HepG2 (cell line): ENCODE data around the gene TP53I3. TPM values are rescaled to one million over a fixed set of nuclear protein-coding genes. Genes with fewer than 3 reads are reported as not detected.

Source experiments
- AKAP8 ChIP-seq: sonication (generic); formaldehyde crosslinking; IDR thresholded peaks from 2 replicates; pipeline ENCODE4 v1.5.1; 2020; ENCODE audit warnings: mild to moderate bottlenecking, missing genetic modification reagents
- ARNT ChIP-seq: fragments of 450-650 bp; IDR thresholded peaks from 2 replicates; pipeline ENCODE4 v1.6.1; 2017
- ASH2L ChIP-seq: fragments of 300-600, 200-600 bp; sonication (generic); IDR thresholded peaks from 2 replicates; pipeline ENCODE4 v1.7.0; 2017; ENCODE audit warnings: low read depth, mild to moderate bottlenecking, moderate library complexity, mixed read lengths, low read length; ENCODE audit not compliant: insufficient read length
- DBP ChIP-seq: sonication (generic); formaldehyde crosslinking; IDR thresholded peaks from 2 replicates; pipeline ENCODE4 v1.4.0; 2020; ENCODE audit warnings: missing genetic modification reagents; ENCODE audit errors: not compliant biosample characterization
- DPF2 ChIP-seq: sonication (generic); formaldehyde crosslinking; IDR thresholded peaks from 2 replicates; pipeline ENCODE4 v1.4.0; 2020; ENCODE audit warnings: mild to moderate bottlenecking, low read depth, missing genetic modification reagents, borderline replicate concordance
- EP300 ChIP-seq, 3 experiments: sonication (generic) in 1 of 3; formaldehyde crosslinking in 1 of 3; IDR thresholded peaks; 2 replicates each; pipeline versions ENCODE4 v1.5.1 to v1.6.1; 2011 to 2020; ENCODE audit warnings: low read depth in 2 of 3, low read length in 2 of 3, borderline replicate concordance in 1 of 3, improper control_type of control experiment in 1 of 3, mild to moderate bottlenecking in 1 of 3, missing genetic modification reagents in 1 of 3, moderate library complexity in 1 of 3
- ETS1 ChIP-seq: sonication (generic); formaldehyde crosslinking; IDR thresholded peaks from 2 replicates; pipeline ENCODE4 v1.4.0; 2020; ENCODE audit warnings: missing genetic modification reagents
- HNF4G ChIP-seq, 2 experiments: sonication (generic) in 1 of 2; formaldehyde crosslinking in 1 of 2; IDR thresholded peaks; 2 replicates each; pipeline versions ENCODE4 v1.4.0 to v1.6.1; 2011 to 2020; ENCODE audit warnings: borderline replicate concordance in 2 of 2, low read depth in 2 of 2, mild to moderate bottlenecking in 2 of 2, low read length in 1 of 2, missing genetic modification reagents in 1 of 2, moderate library complexity in 1 of 2
- KLF6 ChIP-seq: IDR thresholded peaks from 2 replicates; pipeline ENCODE4 v1.8.0; 2016; ENCODE audit warnings: missing biosample characterization, missing genetic modification reagents
- KLF9 ChIP-seq: IDR thresholded peaks from 2 replicates; pipeline ENCODE4 v1.6.1; 2016; ENCODE audit warnings: low read depth
- MED13 ChIP-seq: sonication (generic); formaldehyde crosslinking; IDR thresholded peaks from 2 replicates; pipeline ENCODE4 v1.5.0; 2020; ENCODE audit warnings: missing genetic modification reagents
- MXD4 ChIP-seq: IDR thresholded peaks from 2 replicates; pipeline ENCODE4 v1.6.1; 2016; ENCODE audit warnings: mild to moderate bottlenecking, missing biosample characterization, missing genetic modification reagents
- NBN ChIP-seq: fragments of 450-650 bp; conservative IDR thresholded peaks from 2 replicates; pipeline ENCODE4 v1.6.1; 2017
- NFATC3 ChIP-seq: sonication (generic); formaldehyde crosslinking; IDR thresholded peaks from 2 replicates; pipeline ENCODE4 v1.5.1; 2020; ENCODE audit warnings: mild to moderate bottlenecking, missing genetic modification reagents
- NR2C2 ChIP-seq: sonication (generic); formaldehyde crosslinking; IDR thresholded peaks from 2 replicates; pipeline ENCODE4 v1.4.0; 2020; ENCODE audit warnings: missing genetic modification reagents, mild to moderate bottlenecking, moderate library complexity, borderline replicate concordance
- TBX2 ChIP-seq: sonication (generic); formaldehyde crosslinking; IDR thresholded peaks from 2 replicates; pipeline ENCODE4 v1.5.0; 2020; ENCODE audit warnings: missing genetic modification reagents, mild to moderate bottlenecking, borderline replicate concordance
- ZFP1 ChIP-seq: IDR thresholded peaks from 2 replicates; pipeline ENCODE4 v1.6.1; 2016
- ZNF18 ChIP-seq: sonication (generic); formaldehyde crosslinking; IDR thresholded peaks from 2 replicates; pipeline ENCODE4 v1.8.0; 2022; ENCODE audit warnings: mild to moderate bottlenecking, missing genetic modification reagents; ENCODE audit not compliant: insufficient replicate concordance
- ZNF263 ChIP-seq: sonication (generic); formaldehyde crosslinking; IDR thresholded peaks from 2 replicates; pipeline ENCODE4 v1.4.0; 2020; ENCODE audit warnings: missing genetic modification reagents
- ZNF3 ChIP-seq: IDR thresholded peaks from 2 replicates; pipeline ENCODE4 v1.7.0; 2017; ENCODE audit warnings: inconsistent platforms
- ZNF451 ChIP-seq: sonication (generic); formaldehyde crosslinking; IDR thresholded peaks from 2 replicates; pipeline ENCODE4 v1.5.0; 2020; ENCODE audit warnings: mild to moderate bottlenecking, missing genetic modification reagents
- ZNF563 ChIP-seq: sonication (generic); formaldehyde crosslinking; IDR thresholded peaks from 2 replicates; pipeline ENCODE4 v1.8.0; 2022; ENCODE audit warnings: mild to moderate bottlenecking, moderate library complexity, missing genetic modification reagents
- ZNF564 ChIP-seq: sonication (generic); formaldehyde crosslinking; IDR thresholded peaks from 2 replicates; pipeline ENCODE4 v1.8.1; 2023; ENCODE audit warnings: mild to moderate bottlenecking, missing genetic modification reagents
- ZNF576 ChIP-seq: sonication (generic); formaldehyde crosslinking; IDR thresholded peaks from 2 replicates; pipeline ENCODE4 v1.4.0; 2020; ENCODE audit warnings: mild to moderate bottlenecking, missing genetic modification reagents
- ZNF614 ChIP-seq: IDR thresholded peaks from 2 replicates; pipeline ENCODE4 v1.6.1; 2018; ENCODE audit warnings: missing biosample characterization, missing genetic modification reagents, inconsistent platforms, borderline replicate concordance
- ZNF761 ChIP-seq: sonication (generic); formaldehyde crosslinking; conservative IDR thresholded peaks from 2 replicates; pipeline ENCODE4 v1.4.0; 2020; ENCODE audit warnings: mild to moderate bottlenecking, missing genetic modification reagents
- polyA plus RNA-seq, 8 experiments: library from polyadenylated mRNA; depleted of rRNA in 3 of 8; stranded (reverse) in 7 of 8; unstranded in 1 of 8; fragments of >200 nt; fragmentation: Illumina TruSeq in 4 of 8; extraction: Trizol in 4 of 8; gene quantifications; 2 replicates each; pipeline versions ENCODE4 v1.2.1 to v1.2.3, GENCODE V29; 2011 to 2016; ENCODE audit warnings: low read depth in 4 of 8, missing spikeins in 1 of 8, mixed read lengths in 1 of 8; ENCODE audit not compliant: insufficient read depth in 1 of 8
- total RNA-seq, 5 experiments: library from RNA; depleted of rRNA; stranded (reverse); fragments of >200 nt; fragmentation: Illumina TruSeq; extraction: Trizol; gene quantifications; 2 replicates each; pipeline ENCODE4 v1.2.3, GENCODE V29; 2016; ENCODE audit warnings: low read depth in 1 of 5

TP53I3 gene
- total and polyA plus RNA-seq, 2 of the 13 experiments (the other 11 are each of a cell fraction or from before 2014, with no cell fraction given), result 25.0 to 44.1 TPM

- TF ChIP-seq EP300 (IDR thresholded peaks at IDR 0.05; ENCODE audit: low read depth in 2 of 2, low read length in 2 of 2) (peak in 1 of 2 experiments; percentile 65; a peak in 1 of 4 replicates), EP300 (CRISPR knock-in tag; IDR thresholded peaks at IDR 0.05; ENCODE audit: borderline replicate concordance) (peak; percentile 46; the same call in 1 of the 2 replicates), ARNT (no peak), ZNF563 (CRISPR knock-in tag) (no peak; the same call in 1 of the 2 replicates), ZNF614 (CRISPR knock-in tag) (no peak; the same call in 1 of the 2 replicates), KLF6 (no peak), NFATC3 (CRISPR knock-in tag) (no peak), ZNF3 (CRISPR knock-in tag) (peak; percentile 12; the same call in 1 of the 2 replicates), HNF4G (IDR thresholded peaks at IDR 0.05; ENCODE audit: borderline replicate concordance, low read depth, low read length) (peak; percentile 85), HNF4G (CRISPR knock-in tag; IDR thresholded peaks at IDR 0.05; ENCODE audit: borderline replicate concordance, low read depth) (peak; percentile 77), NBN (no peak), ZNF576 (no peak), ZNF564 (CRISPR knock-in tag) (peak; percentile 99), ZNF761 (CRISPR knock-in tag) (peak; percentile 82; the same call in 1 of the 2 replicates), ZNF263 (CRISPR knock-in tag) (no peak; the same call in none of the 2 replicates), ASH2L (peak; percentile 77), MXD4 (CRISPR knock-in tag) (peak; percentile 84), NR2C2 (CRISPR knock-in tag) (peak; percentile 72), KLF9 (CRISPR knock-in tag) (peak; percentile 71), AKAP8 (CRISPR knock-in tag) (peak; percentile 82), DPF2 (CRISPR knock-in tag) (peak; percentile 18), TBX2 (CRISPR knock-in tag) (peak; percentile 89), ETS1 (CRISPR knock-in tag) (no peak; the same call in 1 of the 2 replicates), ZNF18 (CRISPR knock-in tag) (no peak), MED13 (no peak), ZNF451 (no peak), ZFP1 (CRISPR knock-in tag) (no peak; the same call in 1 of the 2 replicates), DBP (CRISPR knock-in tag) (no peak)
Observed at GRCh38 chr2:24083567-24084385, 858 bp downstream of the TP53I3 start (continued).
